Astrocyte (in vitro differentiated cells and primary cell): ENCODE results near the gene TAP2. TPM values are rescaled to one million over a fixed set of nuclear protein-coding genes. Genes with fewer than 3 reads are reported as not detected.

Experiments used
- DNase-seq: peaks from one replicate; pipeline ENCODE4 v3.0.0-alpha.2; 2010; ENCODE audit warnings: low read depth
- FAIRE-seq: peaks from 2 replicates; lab custom pipeline; 2011; peaks lifted over from hg19 to GRCh38; lab: Jason Lieb, UNC
- H2AFZ ChIP-seq: 2 replicates; pipeline ENCODE4 v1.6.0; 2012; ENCODE audit warnings: low read depth, low read length, inconsistent platforms
- H3K27ac ChIP-seq: 2 replicates; pipeline ENCODE4 v1.5.1; 2011; ENCODE audit warnings: low read depth, low read length, inconsistent platforms
- H3K27me3 ChIP-seq: 2 replicates; pipeline ENCODE4 v1.6.0; 2011; ENCODE audit warnings: low read length, inconsistent platforms; ENCODE audit not compliant: insufficient read depth
- H3K36me3 ChIP-seq: 2 replicates; pipeline ENCODE4 v1.5.1; 2011; ENCODE audit warnings: low read length, inconsistent platforms; ENCODE audit not compliant: insufficient read depth
- H3K4me1 ChIP-seq: 2 replicates; pipeline ENCODE4 v1.5.1; 2011; ENCODE audit warnings: low read length, inconsistent platforms; ENCODE audit not compliant: insufficient read depth
- H3K4me2 ChIP-seq: 2 replicates; pipeline ENCODE4 v1.6.0; 2012; ENCODE audit warnings: low read length, inconsistent platforms
- H3K4me3 ChIP-seq: 2 replicates; pipeline ENCODE4 v1.5.1; 2011; ENCODE audit warnings: low read depth, mild to moderate bottlenecking, low read length, inconsistent platforms; ENCODE audit not compliant: insufficient read depth
- H3K79me2 ChIP-seq: 2 replicates; pipeline ENCODE4 v1.6.0; 2012; ENCODE audit warnings: mild to moderate bottlenecking, low read length, inconsistent platforms; ENCODE audit not compliant: insufficient read depth
- H3K9ac ChIP-seq: 2 replicates; pipeline ENCODE4 v1.6.0; 2012; ENCODE audit warnings: mild to moderate bottlenecking, low read length, inconsistent platforms
- H3K9me3 ChIP-seq: 2 replicates; pipeline ENCODE4 v1.5.1; 2012; ENCODE audit warnings: low read depth, mild to moderate bottlenecking, low read length, inconsistent platforms; ENCODE audit not compliant: insufficient read depth
- H4K20me1 ChIP-seq: 2 replicates; pipeline ENCODE4 v1.6.0; 2012; ENCODE audit warnings: low read length, inconsistent platforms; ENCODE audit not compliant: insufficient read depth
- H3K27ac Mint-ChIP-seq: one replicate; pipeline ENCODE4 v1.8.0; 2021; ENCODE audit warnings: mild to moderate bottlenecking, mixed read lengths; ENCODE audit not compliant: unreplicated experiment
- H3K27me3 Mint-ChIP-seq: one replicate; pipeline ENCODE4 v1.8.0; 2021; ENCODE audit warnings: low read depth, mixed read lengths; ENCODE audit not compliant: unreplicated experiment
- H3K36me3 Mint-ChIP-seq: one replicate; pipeline ENCODE4 v1.8.0; 2021; ENCODE audit warnings: low read depth, mixed read lengths; ENCODE audit not compliant: unreplicated experiment
- H3K4me1 Mint-ChIP-seq: one replicate; pipeline ENCODE4 v1.8.0; 2021; ENCODE audit warnings: low read depth, mixed read lengths; ENCODE audit not compliant: unreplicated experiment
- H3K4me3 Mint-ChIP-seq: one replicate; pipeline ENCODE4 v1.8.0; 2021; ENCODE audit warnings: mild to moderate bottlenecking, moderate library complexity, mixed read lengths; ENCODE audit not compliant: unreplicated experiment
- H3K9me3 Mint-ChIP-seq: one replicate; pipeline ENCODE4 v1.8.0; 2021; ENCODE audit warnings: mild to moderate bottlenecking, mixed read lengths; ENCODE audit not compliant: unreplicated experiment
- EZH2 ChIP-seq: IDR thresholded peaks from 2 replicates; pipeline ENCODE4 v1.6.1; 2012; ENCODE audit warnings: mild to moderate bottlenecking, low read length, inconsistent platforms; ENCODE audit not compliant: insufficient read depth
- total RNA-seq: library from RNA; stranded (reverse); gene quantifications from 2 replicates; pipeline ENCODE4 v1.2.1, GENCODE V29; 2021
- TF ChIP-seq, protein P1 (sequence below): IDR thresholded peaks from 2 replicates; pipeline ENCODE4 v1.5.1; 2011; ENCODE audit warnings: low read depth, mild to moderate bottlenecking, inconsistent platforms, low read length, moderate library complexity; ENCODE audit not compliant: insufficient read depth

Gene TAP2
- total RNA-seq, 1 donor from 2014 or later = 118 TPM

DNA sequence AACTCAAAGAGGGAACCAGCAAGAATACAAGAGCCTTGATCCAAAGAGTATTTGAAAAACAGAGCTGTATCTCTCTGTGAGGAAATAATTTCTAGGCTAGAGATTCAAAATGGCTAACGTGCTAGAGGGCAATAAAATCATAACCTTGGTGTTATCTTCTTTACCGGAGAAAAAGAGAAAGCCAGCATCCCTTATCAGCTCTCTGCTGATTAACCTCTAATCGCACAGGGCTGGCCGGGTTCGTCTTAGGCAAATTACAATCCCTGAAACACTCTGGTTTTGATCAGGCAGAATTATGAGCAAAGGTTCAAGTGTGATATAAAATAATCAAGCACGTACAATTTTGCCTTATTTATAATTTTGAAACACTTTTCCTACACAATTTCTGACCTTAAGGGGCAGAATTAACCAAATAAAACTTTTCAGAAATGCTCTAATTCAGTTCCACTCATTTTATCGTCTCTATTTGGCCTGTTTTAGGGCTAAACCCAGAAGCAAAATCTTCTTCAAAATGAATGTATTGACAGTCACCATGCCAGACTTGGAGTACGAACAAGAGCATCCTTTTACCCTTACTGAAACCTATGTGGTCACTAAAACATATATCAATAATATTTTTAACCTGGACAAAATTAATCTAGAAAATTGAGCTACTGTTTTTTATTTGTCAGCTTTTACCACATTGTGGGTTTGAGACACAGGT lies 29.2 kb upstream of the TAP2 start:
- DNase-seq (no peak), FAIRE-seq (no peak)
- Histone ChIP-seq H3K4me1 (no peaks in the 10 kb centered on the region), H3K27me3 (peaks cover 33% of the 10 kb centered on the region), H3K9ac (no peak overlapping the region), H3K27ac (no peak overlapping the region), H3K4me2 (no peak overlapping the region), H3K79me2 (no peaks in the 10 kb centered on the region), H4K20me1 (no peaks in the 10 kb centered on the region), H3K4me3 (no peak overlapping the region), H2AFZ (no peak overlapping the region), H3K9me3 (no peaks in the 10 kb centered on the region), H3K36me3 (no peaks in the 10 kb centered on the region)
- Mint-ChIP-seq H3K27me3 (peaks cover 7% of the 10 kb centered on the region), H3K27ac (no peak overlapping the region), H3K4me3 (no peak overlapping the region), H3K9me3 (no peaks in the 10 kb centered on the region), H3K4me1 (peaks cover 2% of the 10 kb centered on the region), H3K36me3 (no peaks in the 10 kb centered on the region)
- TF ChIP-seq, protein P1, sequence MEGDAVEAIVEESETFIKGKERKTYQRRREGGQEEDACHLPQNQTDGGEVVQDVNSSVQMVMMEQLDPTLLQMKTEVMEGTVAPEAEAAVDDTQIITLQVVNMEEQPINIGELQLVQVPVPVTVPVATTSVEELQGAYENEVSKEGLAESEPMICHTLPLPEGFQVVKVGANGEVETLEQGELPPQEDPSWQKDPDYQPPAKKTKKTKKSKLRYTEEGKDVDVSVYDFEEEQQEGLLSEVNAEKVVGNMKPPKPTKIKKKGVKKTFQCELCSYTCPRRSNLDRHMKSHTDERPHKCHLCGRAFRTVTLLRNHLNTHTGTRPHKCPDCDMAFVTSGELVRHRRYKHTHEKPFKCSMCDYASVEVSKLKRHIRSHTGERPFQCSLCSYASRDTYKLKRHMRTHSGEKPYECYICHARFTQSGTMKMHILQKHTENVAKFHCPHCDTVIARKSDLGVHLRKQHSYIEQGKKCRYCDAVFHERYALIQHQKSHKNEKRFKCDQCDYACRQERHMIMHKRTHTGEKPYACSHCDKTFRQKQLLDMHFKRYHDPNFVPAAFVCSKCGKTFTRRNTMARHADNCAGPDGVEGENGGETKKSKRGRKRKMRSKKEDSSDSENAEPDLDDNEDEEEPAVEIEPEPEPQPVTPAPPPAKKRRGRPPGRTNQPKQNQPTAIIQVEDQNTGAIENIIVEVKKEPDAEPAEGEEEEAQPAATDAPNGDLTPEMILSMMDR = no peak
- TF ChIP-seq EZH2 = no peak

DNA sequence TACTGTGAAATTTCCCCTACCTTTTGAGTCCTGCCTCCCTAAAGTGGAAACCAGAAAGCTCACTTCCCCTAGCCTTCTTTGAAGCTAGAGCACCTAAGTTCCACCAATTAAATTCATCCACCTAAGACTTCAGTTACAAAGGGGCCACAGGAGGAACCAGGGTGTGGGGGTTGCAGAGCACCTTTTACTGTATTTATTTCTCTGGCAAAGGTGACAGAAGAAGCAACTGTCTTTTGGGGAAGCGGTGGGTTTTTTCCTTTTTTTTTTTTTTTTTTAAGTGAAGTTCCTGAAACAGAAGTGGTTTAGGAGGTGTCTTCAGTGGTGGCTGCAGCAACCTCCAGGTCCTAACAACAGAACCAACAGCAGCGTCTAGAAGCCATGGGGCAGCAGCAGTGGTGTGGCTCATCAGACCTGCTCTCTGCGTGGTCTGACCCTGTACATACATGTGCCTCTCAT lies 28.5 kb upstream of the TAP2 start:
- Mint-ChIP-seq H3K9me3 (no peaks in the 10 kb centered on the region), H3K36me3 (no peaks in the 10 kb centered on the region), H3K4me1 (peaks cover 2% of the 10 kb centered on the region), H3K27ac (no peak overlapping the region), H3K27me3 (peaks cover 7% of the 10 kb centered on the region), H3K4me3 (no peak overlapping the region)
- Histone ChIP-seq H3K27ac (no peak overlapping the region), H2AFZ (no peak overlapping the region), H3K79me2 (no peaks in the 10 kb centered on the region), H3K27me3 (peaks cover 33% of the 10 kb centered on the region), H3K9ac (no peak overlapping the region), H3K9me3 (no peaks in the 10 kb centered on the region), H3K4me1 (no peaks in the 10 kb centered on the region), H3K4me2 (no peak overlapping the region), H3K4me3 (no peak overlapping the region), H3K36me3 (no peaks in the 10 kb centered on the region), H4K20me1 (no peaks in the 10 kb centered on the region)
- TF ChIP-seq, protein P1 = no peak
- TF ChIP-seq EZH2 = no peak
- FAIRE-seq (no peak), DNase-seq (no peak)
